Right lobe of liver (tissue), 4 donors: ENCODE data around the gene HDAC9.

ENCODE experiments used
- POLR2A ChIP-seq: fragments of 450-650 bp; IDR thresholded peaks from one replicate; pipeline ENCODE4 v1.6.1; 2017; ENCODE audit warnings: antibody characterized with exemption, mild to moderate bottlenecking
- TF ChIP-seq, protein P1 (sequence below), 4 donors: fragments of 200-600 bp in 3 of 4; fragments of 450-650 bp in 1 of 4; IDR thresholded peaks; one replicate each; pipeline versions ENCODE4 v1.5.1 to v1.8.0; 2016 to 2022; ENCODE audit warnings: antibody characterized with exemption in 4 of 4, mild to moderate bottlenecking in 2 of 4
- donor health status: DM: no; HTN: no; CAD: no.
- donor health status: DM: no; HTN: no; CAD: no.
- donor health status: DM: no; HTN: yes; CAD: no.

DNA sequence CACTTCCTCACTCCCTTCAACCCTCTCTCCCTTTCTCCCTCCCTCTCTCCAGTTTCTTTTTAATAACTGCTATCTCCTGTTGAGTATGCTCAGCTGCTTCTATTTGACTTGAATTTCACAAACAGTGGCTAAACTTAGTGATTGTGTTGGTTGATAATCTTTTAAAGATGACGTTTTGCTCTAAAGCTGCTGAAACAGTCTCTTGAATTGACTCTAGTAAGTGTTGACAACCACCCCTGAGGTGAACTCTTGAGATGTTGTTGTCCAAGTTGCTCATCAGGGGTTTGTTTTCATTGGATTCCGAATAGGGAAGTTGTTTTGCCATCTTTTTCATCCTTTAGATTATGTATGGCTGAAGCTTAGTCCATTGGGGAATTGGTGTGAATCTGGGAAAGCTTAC lies 445.7 kb downstream of the HDAC9 start:
- TF ChIP-seq, protein P1, sequence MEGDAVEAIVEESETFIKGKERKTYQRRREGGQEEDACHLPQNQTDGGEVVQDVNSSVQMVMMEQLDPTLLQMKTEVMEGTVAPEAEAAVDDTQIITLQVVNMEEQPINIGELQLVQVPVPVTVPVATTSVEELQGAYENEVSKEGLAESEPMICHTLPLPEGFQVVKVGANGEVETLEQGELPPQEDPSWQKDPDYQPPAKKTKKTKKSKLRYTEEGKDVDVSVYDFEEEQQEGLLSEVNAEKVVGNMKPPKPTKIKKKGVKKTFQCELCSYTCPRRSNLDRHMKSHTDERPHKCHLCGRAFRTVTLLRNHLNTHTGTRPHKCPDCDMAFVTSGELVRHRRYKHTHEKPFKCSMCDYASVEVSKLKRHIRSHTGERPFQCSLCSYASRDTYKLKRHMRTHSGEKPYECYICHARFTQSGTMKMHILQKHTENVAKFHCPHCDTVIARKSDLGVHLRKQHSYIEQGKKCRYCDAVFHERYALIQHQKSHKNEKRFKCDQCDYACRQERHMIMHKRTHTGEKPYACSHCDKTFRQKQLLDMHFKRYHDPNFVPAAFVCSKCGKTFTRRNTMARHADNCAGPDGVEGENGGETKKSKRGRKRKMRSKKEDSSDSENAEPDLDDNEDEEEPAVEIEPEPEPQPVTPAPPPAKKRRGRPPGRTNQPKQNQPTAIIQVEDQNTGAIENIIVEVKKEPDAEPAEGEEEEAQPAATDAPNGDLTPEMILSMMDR (IDR thresholded peaks at IDR 0.05), result no peak
- TF ChIP-seq POLR2A, result no peak
